A673 (cell line): ENCODE results near the gene RBM39.

ENCODE experiments used
- EZH2 ChIP-seq: fragments of 200-600 bp; sonication (generic); IDR thresholded peaks from 2 replicates; pipeline ENCODE4 v1.6.1; 2017; ENCODE audit warnings: borderline replicate concordance, low read depth, mild to moderate bottlenecking, mixed read lengths, antibody characterized with exemption, low read length; ENCODE audit not compliant: poor library complexity, severe bottlenecking
- TF ChIP-seq, protein P1 (sequence below): fragments of 300-800, 200-600 bp; sonication (generic); conservative IDR thresholded peaks from 2 replicates; pipeline ENCODE4 v1.5.1; 2017; ENCODE audit warnings: low read depth, mild to moderate bottlenecking, antibody characterized with exemption, low read length, moderate library complexity, mixed read lengths

GRCh38 chr20:35737865-35738333 lies 4.2 kb downstream of the RBM39 start:
- TF ChIP-seq, protein P1, sequence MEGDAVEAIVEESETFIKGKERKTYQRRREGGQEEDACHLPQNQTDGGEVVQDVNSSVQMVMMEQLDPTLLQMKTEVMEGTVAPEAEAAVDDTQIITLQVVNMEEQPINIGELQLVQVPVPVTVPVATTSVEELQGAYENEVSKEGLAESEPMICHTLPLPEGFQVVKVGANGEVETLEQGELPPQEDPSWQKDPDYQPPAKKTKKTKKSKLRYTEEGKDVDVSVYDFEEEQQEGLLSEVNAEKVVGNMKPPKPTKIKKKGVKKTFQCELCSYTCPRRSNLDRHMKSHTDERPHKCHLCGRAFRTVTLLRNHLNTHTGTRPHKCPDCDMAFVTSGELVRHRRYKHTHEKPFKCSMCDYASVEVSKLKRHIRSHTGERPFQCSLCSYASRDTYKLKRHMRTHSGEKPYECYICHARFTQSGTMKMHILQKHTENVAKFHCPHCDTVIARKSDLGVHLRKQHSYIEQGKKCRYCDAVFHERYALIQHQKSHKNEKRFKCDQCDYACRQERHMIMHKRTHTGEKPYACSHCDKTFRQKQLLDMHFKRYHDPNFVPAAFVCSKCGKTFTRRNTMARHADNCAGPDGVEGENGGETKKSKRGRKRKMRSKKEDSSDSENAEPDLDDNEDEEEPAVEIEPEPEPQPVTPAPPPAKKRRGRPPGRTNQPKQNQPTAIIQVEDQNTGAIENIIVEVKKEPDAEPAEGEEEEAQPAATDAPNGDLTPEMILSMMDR = no peak
- TF ChIP-seq EZH2 = no peak
